K562 (cell line): ENCODE measurements around the gene USF2. TPM values are rescaled to one million over a fixed set of nuclear protein-coding genes. Genes with fewer than 3 reads are reported as not detected.
A peak's percentile ranks its signal among the peaks of the same experiment; 100 is the strongest.

Experiments used
- EGR1 ChIP-seq: fragments of 450-650 bp; conservative IDR thresholded peaks from 2 replicates; pipeline ENCODE4 v1.6.1; 2017; ENCODE audit warnings: mild to moderate bottlenecking
- GATA2 ChIP-seq: sonication (generic); formaldehyde crosslinking; IDR thresholded peaks from 2 replicates; pipeline ENCODE4 v1.4.0; 2020; ENCODE audit warnings: mild to moderate bottlenecking, missing genetic modification reagents
- HDAC2 ChIP-seq: fragments of 450-650 bp; IDR thresholded peaks from 2 replicates; pipeline ENCODE4 v1.6.1; 2016; ENCODE audit warnings: mild to moderate bottlenecking
- HDGF ChIP-seq: fragments of 450-650 bp; IDR thresholded peaks from 2 replicates; pipeline ENCODE4 v1.6.1; 2016
- KLF13 ChIP-seq: fragments of 450-650 bp; IDR thresholded peaks from 2 replicates; pipeline ENCODE4 v1.6.1; 2016; ENCODE audit warnings: missing genetic modification characterization, low read depth, mild to moderate bottlenecking, missing compliant biosample characterization, moderate library complexity, borderline replicate concordance
- MTA1 ChIP-seq: fragments of 450-650 bp; IDR thresholded peaks from 2 replicates; pipeline ENCODE4 v1.6.1; 2017; ENCODE audit warnings: borderline replicate concordance
- MTA3 ChIP-seq: fragments of 450-650 bp; formaldehyde crosslinking; IDR thresholded peaks from 2 replicates; pipeline ENCODE4 v1.6.1; 2017; ENCODE audit warnings: mild to moderate bottlenecking, borderline replicate concordance
- NR4A1 ChIP-seq, 2 experiments: fragments of 250-450 bp in 1 of 2; fragments of 450-650 bp in 1 of 2; sonication (Bioruptor Pico) in 1 of 2; IDR thresholded peaks; 2 replicates each; pipeline versions ENCODE4 v1.4.0 to v1.6.1; 2016 to 2020; ENCODE audit warnings: mild to moderate bottlenecking in 2 of 2, missing compliant biosample characterization in 1 of 2, missing genetic modification characterization in 1 of 2, moderate library complexity in 1 of 2
- PHB2 ChIP-seq: fragments of 450-650 bp; IDR thresholded peaks from 2 replicates; pipeline ENCODE4 v1.6.1; 2017; ENCODE audit warnings: low read depth
- SIX5 ChIP-seq, 2 experiments: IDR thresholded peaks; 2 replicates each; pipeline ENCODE4 v1.6.1; 2011; ENCODE audit warnings: low read length in 2 of 2, borderline replicate concordance in 1 of 2, low read depth in 1 of 2, mild to moderate bottlenecking in 1 of 2, moderate library complexity in 1 of 2; ENCODE audit not compliant: insufficient read depth in 1 of 2
- SMARCB1 ChIP-seq: IDR thresholded peaks from 2 replicates; pipeline ENCODE4 v1.6.1; 2011; ENCODE audit warnings: improper control_type of control experiment, low read depth; ENCODE audit not compliant: insufficient read length
- TBP ChIP-seq: optimal IDR thresholded peaks from 2 replicates; pipeline ENCODE3; 2011; ENCODE audit warnings: low read depth, low read length, improper control_type of control experiment
- TCF3 ChIP-seq: sonication (generic); formaldehyde crosslinking; IDR thresholded peaks from 2 replicates; pipeline ENCODE4 v1.4.0; 2020; ENCODE audit warnings: mild to moderate bottlenecking, missing genetic modification reagents
- USF1 ChIP-seq: sonication (generic); formaldehyde crosslinking; IDR thresholded peaks from 2 replicates; pipeline ENCODE4 v1.9.0; 2022; ENCODE audit warnings: mild to moderate bottlenecking, missing genetic modification reagents
- ZNF274 ChIP-seq: IDR thresholded peaks from 2 replicates; pipeline ENCODE4 v1.6.1; 2011; ENCODE audit warnings: low read depth, mild to moderate bottlenecking, low read length, moderate library complexity, borderline replicate concordance
- ZNF592 ChIP-seq: fragments of 450-650 bp; IDR thresholded peaks from 2 replicates; pipeline ENCODE4 v1.6.1; 2017; ENCODE audit warnings: antibody characterized with exemption, mild to moderate bottlenecking
- polyA plus RNA-seq, 8 experiments: library from polyadenylated mRNA; depleted of rRNA in 4 of 8; stranded (reverse) in 5 of 8; unstranded in 3 of 8; fragments of >200 nt; fragmentation: Nextera tagmentation in 2 of 8; fragmentation: Illumina TruSeq in 1 of 8; extraction: Ambion mirVana in 2 of 8; extraction: Trizol in 1 of 8; gene quantifications; 2 replicates each; pipeline versions ENCODE4 v1.2.1 to v1.2.3, GENCODE V29; 2011 to 2014; ENCODE audit warnings: inconsistent platforms in 1 of 8, missing spikeins in 1 of 8
- total RNA-seq, 7 experiments: library from RNA; depleted of rRNA in 6 of 7; stranded (reverse); fragments of >200 nt in 6 of 7; fragmentation: Illumina TruSeq in 2 of 7; extraction: Trizol in 2 of 7; gene quantifications; 2 replicates each; pipeline versions ENCODE4 v1.2.1 to v1.2.3, GENCODE V29; 2011 to 2021; ENCODE audit warnings: low replicate concordance in 1 of 7

The USF2 gene
- total and polyA plus RNA-seq, 9 of the 15 experiments (the other 6 are each of a cell fraction or from before 2014, with no cell fraction given) = 0.27 to 93.7 (median 58.4) TPM

GRCh38 chr19:35300339-35300649 is 31.5 kb downstream of the USF2 start (continued):
- TF ChIP-seq ZNF592 (peak; percentile 73; the same call in 1 of the 2 replicates), KLF13 (tag) (0 out of 2 replicates have a peak, but pooled peaks have one; percentile 44), SIX5 (IDR thresholded peaks at IDR 0.05; ENCODE audit: borderline replicate concordance in 1 of 2, insufficient read depth in 1 of 2, low read depth in 1 of 2, low read length in 2 of 2) (no peak), USF1 (CRISPR knock-in tag) (peak; percentile 45), NR4A1 (CRISPR knock-in tag; IDR thresholded peaks at IDR 0.05) (no peak), NR4A1 (tag; IDR thresholded peaks at IDR 0.05) (0 out of 2 replicates have a peak, but pooled peaks have one; percentile 37), GATA2 (0 out of 2 replicates have a peak, but pooled peaks have one; percentile 17), PHB2 (no peak), TCF3 (peak; percentile 58), MTA3 (0 out of 2 replicates have a peak, but pooled peaks have one; percentile 6), EGR1 (peak; percentile 56), TBP (no peak), SMARCB1 (no peak), HDAC2 (0 out of 2 replicates have a peak, but pooled peaks have one; percentile 30), MTA1 (no peak), HDGF (no peak), ZNF274 (no peak)
